ENCODE data around the gene MLEC.

GRCh38 chr12:120668091-120668867 lies 18.7 kb upstream of the MLEC start:
- TF ChIP-seq, protein P1, sequence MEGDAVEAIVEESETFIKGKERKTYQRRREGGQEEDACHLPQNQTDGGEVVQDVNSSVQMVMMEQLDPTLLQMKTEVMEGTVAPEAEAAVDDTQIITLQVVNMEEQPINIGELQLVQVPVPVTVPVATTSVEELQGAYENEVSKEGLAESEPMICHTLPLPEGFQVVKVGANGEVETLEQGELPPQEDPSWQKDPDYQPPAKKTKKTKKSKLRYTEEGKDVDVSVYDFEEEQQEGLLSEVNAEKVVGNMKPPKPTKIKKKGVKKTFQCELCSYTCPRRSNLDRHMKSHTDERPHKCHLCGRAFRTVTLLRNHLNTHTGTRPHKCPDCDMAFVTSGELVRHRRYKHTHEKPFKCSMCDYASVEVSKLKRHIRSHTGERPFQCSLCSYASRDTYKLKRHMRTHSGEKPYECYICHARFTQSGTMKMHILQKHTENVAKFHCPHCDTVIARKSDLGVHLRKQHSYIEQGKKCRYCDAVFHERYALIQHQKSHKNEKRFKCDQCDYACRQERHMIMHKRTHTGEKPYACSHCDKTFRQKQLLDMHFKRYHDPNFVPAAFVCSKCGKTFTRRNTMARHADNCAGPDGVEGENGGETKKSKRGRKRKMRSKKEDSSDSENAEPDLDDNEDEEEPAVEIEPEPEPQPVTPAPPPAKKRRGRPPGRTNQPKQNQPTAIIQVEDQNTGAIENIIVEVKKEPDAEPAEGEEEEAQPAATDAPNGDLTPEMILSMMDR (IDR thresholded peaks at IDR 0.05) = no peak
- TF ChIP-seq POLR2AphosphoS5 (IDR thresholded peaks at IDR 0.05) = no peak
- TF ChIP-seq POLR2A (IDR thresholded peaks at IDR 0.05) = no peak

Measured in transverse colon (tissue), 4 donors.